Adrenal gland (tissue), 12 donors: Measurements from ENCODE around the gene TEAD1. TPM values are rescaled to one million over a fixed set of nuclear protein-coding genes. Genes with fewer than 3 reads are reported as not detected.

ENCODE experiments used
- DNase-seq, 7 donors: peaks; one replicate each; pipeline ENCODE4 v3.0.0-alpha.2; 2019 to 2020
- H3K27ac ChIP-seq, 5 donors: fragments of 200-600 bp; sonication (generic) in 4 of 5; 1 replicate in 3 of 5; 2 replicates in 2 of 5; pipeline versions ENCODE4 v1.5.1 to v1.8.0; 2016 to 2020; ENCODE audit warnings: mild to moderate bottlenecking in 1 of 5
- H3K27me3 ChIP-seq: fragments of 200-600 bp; 2 replicates; pipeline ENCODE4 v1.8.0; 2021
- H3K36me3 ChIP-seq, 2 donors: fragments of 200-600 bp; replicated peaks in 1 of 2; 1 replicate in 1 of 2; 2 replicates in 1 of 2; pipeline versions ENCODE4 v1.5.1 to v1.8.0; 2018 to 2022
- H3K4me1 ChIP-seq, 2 donors: fragments of 200-600 bp; replicated peaks in 1 of 2; 1 replicate in 1 of 2; 2 replicates in 1 of 2; pipeline versions ENCODE4 v1.5.1 to v1.8.0; 2018 to 2021
- H3K4me3 ChIP-seq, 4 donors: fragments of 200-600 bp; sonication (generic) in 3 of 4; one replicate each; pipeline ENCODE4 v1.5.1; 2016 to 2018
- H3K9me3 ChIP-seq, 3 donors: fragments of 200-600 bp; sonication (generic) in 1 of 3; replicated peaks in 1 of 3; 1 replicate in 2 of 3; 2 replicates in 1 of 3; pipeline versions ENCODE4 v1.5.1 to v1.8.0; 2016 to 2021
- CTCF ChIP-seq, 6 experiments: fragments of 450-650 bp in 4 of 6; fragments of 200-600 bp in 2 of 6; sonication (generic) in 1 of 6; IDR thresholded peaks; 1 replicate in 5 of 6; 2 replicates in 1 of 6; pipeline versions ENCODE4 v1.5.1 to v1.8.0; 2016 to 2021; ENCODE audit warnings: antibody characterized with exemption in 6 of 6, mild to moderate bottlenecking in 2 of 6, moderate library complexity in 1 of 6
- POLR2A ChIP-seq, 2 donors: fragments of 450-650 bp; IDR thresholded peaks; one replicate each; pipeline ENCODE4 v1.6.1; 2017; ENCODE audit warnings: antibody characterized with exemption in 2 of 2, mild to moderate bottlenecking in 2 of 2, moderate library complexity in 1 of 2
- WGBS, 4 donors: extraction: QIAGEN DNeasy Blood & Tissue Kit in 2 of 4; methylation state at CpG; one replicate each; pipeline versions ENCODE4 v1.1.5 to v1.1.7; 2013 to 2017; 5-methylcytosine and 5-hydroxymethylcytosine counted together
- intact Hi-C, 2 donors: fragments of 100-400 bp; cut with DNase I; formaldehyde crosslinking; loops; one replicate each; pipeline versions ENCODE4 v1.14.1 to v1.15.0; 2022 to 2023
- polyA plus RNA-seq, 3 donors: library from polyadenylated mRNA; stranded (reverse); fragments of 200-250 nt in 2 of 3; fragments of 350-450 nt in 1 of 3; fragmentation: Illumina TruSeq in 1 of 3; extraction: RNeasy Lipid Tissue Mini Kit (QIAGEN cat#74804) in 1 of 3; gene quantifications; one replicate each; pipeline ENCODE4 v1.2.3, GENCODE V29; 2013 to 2014
- total RNA-seq, 9 donors: library from RNA; depleted of rRNA in 4 of 9; stranded (reverse); fragments of >200 nt in 4 of 9; fragments of 120-200 nt in 1 of 9; fragmentation: NEBNext Ultra II Directional in 1 of 9; extraction: Animal tissue kit (Norgen Biotek cat#: 25700) in 1 of 9; gene quantifications; one replicate each; pipeline versions ENCODE4 v1.1.0 to v1.2.4, GENCODE V29; 2013 to 2023
- donor health status: healthy with polysubstance abuse.
- donor health status: Bipolar disorder and iron deficiency.
- donor health status: DM: yes; HTN: yes; CAD: no.
- donor health status: DM: no; HTN: no; CAD: no.
- donor health status: DM: no; HTN: no; CAD: no.
- donor health status: DM: yes; HTN: yes; CAD: no.

Gene TEAD1
- total and polyA plus RNA-seq, 12 donors = 3.9 to 49.9 (median 35.1) TPM

- DNase-seq = no peak
- intact Hi-C loops = no loop called here
- Histone ChIP-seq H3K27ac (no peak overlapping the region), H3K9me3 (no peaks in the 10 kb centered on the region), H3K27me3 (no peaks in the 10 kb centered on the region), H3K36me3 (no peaks in the 10 kb centered on the region), H3K4me1 (peaks cover 0 to 24% of the 10 kb centered on the region in 2 donors), H3K4me3 (no peak overlapping the region)
- WGBS, 4 donors = 44 to 66% (median 53%) methylated on average over 2 of the region's 2 CpGs
- TF ChIP-seq POLR2A (IDR thresholded peaks at IDR 0.05) = no peak
- no peak for TF ChIP-seq CTCF (IDR thresholded peaks at IDR 0.05)
These were observed 126.7 kb downstream of the TEAD1 start for GRCh38 chr11:12800871-12801270.

- WGBS, 4 donors = 88 to 98% (median 90%) methylated on average over 1 of the region's 1 CpG
- Histone ChIP-seq H3K4me3 (no peak overlapping the region), H3K27ac (no peak overlapping the region), H3K9me3 (no peaks in the 10 kb centered on the region), H3K36me3 (no peaks in the 10 kb centered on the region), H3K4me1 (peaks cover 0 to 24% of the 10 kb centered on the region in 2 donors), H3K27me3 (no peaks in the 10 kb centered on the region)
- TF ChIP-seq POLR2A (IDR thresholded peaks at IDR 0.05) (no peak), CTCF (IDR thresholded peaks at IDR 0.05) (no peak)
- intact Hi-C loops = no loop called here
- DNase-seq = no peak
These were observed 127.8 kb downstream of the TEAD1 start for GRCh38 chr11:12801976-12802375.

GRCh38 chr11:12802418-12803085 lies 128.3 kb downstream of the TEAD1 start:
- DNase-seq = peak; percentile 35 to 83 (median 61)
- Histone ChIP-seq H3K9me3 (no peaks in the 10 kb centered on the region), H3K36me3 (no peaks in the 10 kb centered on the region), H3K27ac (peak overlapping the region in 1 of 5 donors; percentile 27), H3K4me3 (no peak overlapping the region), H3K4me1 (peaks cover 0 to 24% of the 10 kb centered on the region in 2 donors), H3K27me3 (no peaks in the 10 kb centered on the region)
- TF ChIP-seq POLR2A (IDR thresholded peaks at IDR 0.05) = no peak
- TF ChIP-seq CTCF (IDR thresholded peaks at IDR 0.05) = no peak
- intact Hi-C loops = no loop called here
- 57 to 75% (median 64%) methylated on average over 14 to 16 of the region's 16 CpGs for WGBS, 4 donors

GRCh38 chr11:12803086-12803826 lies 129.0 kb downstream of the TEAD1 start:
- peaks cover 0 to 24% of the 10 kb centered on the region in 2 donors for H3K4me1 ChIP-seq
- no peaks in the 10 kb centered on the region for H3K36me3 ChIP-seq
- peak overlapping the region in 1 of 5 donors; percentile 27 for H3K27ac ChIP-seq
- no peak overlapping the region for H3K4me3 ChIP-seq
- H3K9me3 ChIP-seq = no peaks in the 10 kb centered on the region
- no peaks in the 10 kb centered on the region for H3K27me3 ChIP-seq
- TF ChIP-seq POLR2A (IDR thresholded peaks at IDR 0.05) (no peak), CTCF (IDR thresholded peaks at IDR 0.05) (no peak)
- 67 to 71% (median 68%) methylated on average over 7 of the region's 7 CpGs for WGBS, 4 donors
- intact Hi-C loops = no loop called here
- no peak for DNase-seq
